ENCODE data around the gene CNKSR3.
"Not testable (repeated sequence)": the region's sequence is repeated elsewhere in the genome, so short reads cannot be mapped to it uniquely, and the experiment has no call there.

Gene CNKSR3

GRCh38 chr6:154515826-154516225, 5.3 kb upstream of the CNKSR3 start:
- TF ChIP-seq POLR2AphosphoS5 (IDR thresholded peaks at IDR 0.05; ENCODE audit: low read depth) (no peak), CTCF (IDR thresholded peaks at IDR 0.05; ENCODE audit: insufficient read depth, low read length) (no peak), GABPA (IDR thresholded peaks at IDR 0.05; ENCODE audit: low read depth) (no peak), SPI1 (IDR thresholded peaks at IDR 0.05; ENCODE audit: borderline replicate concordance, low read depth) (no peak)
- TF ChIP-seq, protein P1, sequence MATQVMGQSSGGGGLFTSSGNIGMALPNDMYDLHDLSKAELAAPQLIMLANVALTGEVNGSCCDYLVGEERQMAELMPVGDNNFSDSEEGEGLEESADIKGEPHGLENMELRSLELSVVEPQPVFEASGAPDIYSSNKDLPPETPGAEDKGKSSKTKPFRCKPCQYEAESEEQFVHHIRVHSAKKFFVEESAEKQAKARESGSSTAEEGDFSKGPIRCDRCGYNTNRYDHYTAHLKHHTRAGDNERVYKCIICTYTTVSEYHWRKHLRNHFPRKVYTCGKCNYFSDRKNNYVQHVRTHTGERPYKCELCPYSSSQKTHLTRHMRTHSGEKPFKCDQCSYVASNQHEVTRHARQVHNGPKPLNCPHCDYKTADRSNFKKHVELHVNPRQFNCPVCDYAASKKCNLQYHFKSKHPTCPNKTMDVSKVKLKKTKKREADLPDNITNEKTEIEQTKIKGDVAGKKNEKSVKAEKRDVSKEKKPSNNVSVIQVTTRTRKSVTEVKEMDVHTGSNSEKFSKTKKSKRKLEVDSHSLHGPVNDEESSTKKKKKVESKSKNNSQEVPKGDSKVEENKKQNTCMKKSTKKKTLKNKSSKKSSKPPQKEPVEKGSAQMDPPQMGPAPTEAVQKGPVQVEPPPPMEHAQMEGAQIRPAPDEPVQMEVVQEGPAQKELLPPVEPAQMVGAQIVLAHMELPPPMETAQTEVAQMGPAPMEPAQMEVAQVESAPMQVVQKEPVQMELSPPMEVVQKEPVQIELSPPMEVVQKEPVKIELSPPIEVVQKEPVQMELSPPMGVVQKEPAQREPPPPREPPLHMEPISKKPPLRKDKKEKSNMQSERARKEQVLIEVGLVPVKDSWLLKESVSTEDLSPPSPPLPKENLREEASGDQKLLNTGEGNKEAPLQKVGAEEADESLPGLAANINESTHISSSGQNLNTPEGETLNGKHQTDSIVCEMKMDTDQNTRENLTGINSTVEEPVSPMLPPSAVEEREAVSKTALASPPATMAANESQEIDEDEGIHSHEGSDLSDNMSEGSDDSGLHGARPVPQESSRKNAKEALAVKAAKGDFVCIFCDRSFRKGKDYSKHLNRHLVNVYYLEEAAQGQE (IDR thresholded peaks at IDR 0.05; ENCODE audit: insufficient replicate concordance, low read depth), result no peak
- peaks cover 20% of the 10 kb centered on the region for H3K27me3 ChIP-seq (ENCODE audit: insufficient read depth, poor library complexity, severe bottlenecking)
- no peak overlapping the region for H3K27ac ChIP-seq (replicated peaks)
- no peak overlapping the region for H3K4me3 ChIP-seq (replicated peaks; ENCODE audit: insufficient read depth, low read length)
- DNase-seq (ENCODE audit: low read depth in 1 of 2, low spot score in 1 of 2), result no peak

DNA sequence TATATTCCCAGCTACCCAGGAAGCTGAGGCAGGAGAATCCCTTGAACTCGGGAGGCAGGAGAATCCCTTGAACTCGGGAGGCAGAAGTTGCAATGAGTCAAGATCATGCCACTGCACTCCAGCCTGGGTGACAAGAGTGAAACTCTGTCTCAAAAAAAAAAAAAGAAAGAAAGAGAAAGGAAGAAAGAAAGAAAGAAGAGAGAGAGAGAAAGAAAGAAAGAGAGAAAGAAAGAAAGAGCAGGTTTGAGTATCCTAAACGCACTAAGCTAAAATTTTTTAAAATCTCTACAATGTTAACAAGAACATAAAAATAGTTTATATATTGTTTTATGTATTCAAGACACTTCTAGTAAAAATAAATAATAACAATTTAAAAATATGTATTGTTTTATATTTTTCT, 4.6 kb upstream of the CNKSR3 start:
- H3K4me3 ChIP-seq (replicated peaks; ENCODE audit: insufficient read depth, low read length); DNase-seq (ENCODE audit: low read depth in 1 of 2, low spot score in 1 of 2); H3K27ac ChIP-seq (replicated peaks): not testable (repeated sequence)
- H3K27me3 ChIP-seq (ENCODE audit: insufficient read depth, poor library complexity, severe bottlenecking), result peaks cover 22% of the 10 kb centered on the region

DNA sequence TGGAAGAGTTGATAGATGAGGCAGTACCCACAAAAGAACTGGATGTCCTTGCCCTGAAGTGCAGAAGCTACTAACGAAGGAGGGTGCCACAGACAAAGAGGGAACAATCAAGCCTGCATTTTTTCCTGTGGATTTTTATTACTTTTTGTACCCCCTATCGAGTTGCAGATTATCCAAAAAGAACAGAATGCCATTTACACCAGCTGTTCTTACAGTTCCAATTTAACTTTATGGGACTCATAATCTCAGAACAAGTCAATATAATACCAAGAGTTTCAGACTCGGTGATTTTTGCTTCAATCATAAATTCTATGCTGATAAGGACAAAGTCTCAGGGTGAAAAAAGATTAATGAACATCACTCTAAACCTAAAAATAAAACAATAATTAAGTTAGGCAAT, 4.0 kb upstream of the CNKSR3 start:
- no peak for DNase-seq (ENCODE audit: low read depth in 1 of 2, low spot score in 1 of 2)
- TF ChIP-seq CTCF (IDR thresholded peaks at IDR 0.05; ENCODE audit: insufficient read depth, low read length) (no peak), GABPA (IDR thresholded peaks at IDR 0.05; ENCODE audit: low read depth) (no peak), POLR2AphosphoS5 (IDR thresholded peaks at IDR 0.05; ENCODE audit: low read depth) (no peak), SPI1 (IDR thresholded peaks at IDR 0.05; ENCODE audit: borderline replicate concordance, low read depth) (no peak)
- TF ChIP-seq, protein P1 (IDR thresholded peaks at IDR 0.05; ENCODE audit: insufficient replicate concordance, low read depth), result no peak
- H3K4me3 ChIP-seq (replicated peaks; ENCODE audit: insufficient read depth, low read length), result no peak overlapping the region
- H3K27ac ChIP-seq (replicated peaks), result no peak overlapping the region
- peaks cover 23% of the 10 kb centered on the region for H3K27me3 ChIP-seq (ENCODE audit: insufficient read depth, poor library complexity, severe bottlenecking)

DNA sequence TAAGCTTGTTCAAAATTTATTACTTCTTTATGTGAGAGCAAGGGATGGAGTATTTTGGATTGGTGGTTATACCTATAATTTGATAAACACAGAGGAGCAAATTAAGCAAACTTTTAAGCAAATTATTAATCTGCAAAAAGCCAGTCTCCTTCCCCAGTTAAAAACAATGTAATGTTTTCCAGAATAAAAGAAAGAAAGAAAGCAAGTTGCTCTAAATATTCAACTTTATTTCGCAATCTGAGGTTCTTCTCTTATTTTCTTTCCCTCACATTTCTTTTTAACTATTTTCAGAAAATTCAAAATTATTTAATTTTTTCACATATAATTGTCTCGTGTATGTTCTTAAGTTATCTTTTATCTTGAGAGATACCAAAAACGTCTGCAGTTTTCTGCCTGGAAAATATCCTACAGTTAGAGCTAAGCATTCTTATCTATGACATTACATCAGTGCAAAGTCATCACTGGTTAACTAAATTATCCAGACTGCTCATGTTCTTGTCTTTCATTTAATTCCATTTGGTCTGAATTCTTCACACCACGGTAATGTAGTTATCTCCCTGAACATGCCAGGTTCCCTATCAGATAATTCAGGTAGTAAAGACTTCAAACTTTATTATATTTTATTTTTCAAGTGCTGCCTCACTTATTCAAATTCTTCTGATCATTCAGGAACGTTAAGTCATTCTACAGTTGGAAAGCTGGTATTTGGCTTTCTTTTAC, 3.3 kb upstream of the CNKSR3 start:
- peaks cover 27% of the 10 kb centered on the region for H3K27me3 ChIP-seq (ENCODE audit: insufficient read depth, poor library complexity, severe bottlenecking)
- H3K4me3 ChIP-seq (replicated peaks; ENCODE audit: insufficient read depth, low read length), result no peak overlapping the region
- TF ChIP-seq CTCF (IDR thresholded peaks at IDR 0.05; ENCODE audit: insufficient read depth, low read length), result no peak
- TF ChIP-seq POLR2AphosphoS5 (IDR thresholded peaks at IDR 0.05; ENCODE audit: low read depth), result no peak
- no peak for TF ChIP-seq GABPA (IDR thresholded peaks at IDR 0.05; ENCODE audit: low read depth)
- TF ChIP-seq, protein P1 (IDR thresholded peaks at IDR 0.05; ENCODE audit: insufficient replicate concordance, low read depth), result no peak
- no peak for TF ChIP-seq SPI1 (IDR thresholded peaks at IDR 0.05; ENCODE audit: borderline replicate concordance, low read depth)
- DNase-seq (ENCODE audit: low read depth in 1 of 2, low spot score in 1 of 2), result no peak
- H3K27ac ChIP-seq (replicated peaks), result no peak overlapping the region

Data from HL-60 (cell line).